ENCODE results near the gene GOLGA8A.
"Not testable (repeated sequence)": the region's sequence is repeated elsewhere in the genome, so short reads cannot be mapped to it uniquely, and the experiment has no call there.

GOLGA8A gene

DNA sequence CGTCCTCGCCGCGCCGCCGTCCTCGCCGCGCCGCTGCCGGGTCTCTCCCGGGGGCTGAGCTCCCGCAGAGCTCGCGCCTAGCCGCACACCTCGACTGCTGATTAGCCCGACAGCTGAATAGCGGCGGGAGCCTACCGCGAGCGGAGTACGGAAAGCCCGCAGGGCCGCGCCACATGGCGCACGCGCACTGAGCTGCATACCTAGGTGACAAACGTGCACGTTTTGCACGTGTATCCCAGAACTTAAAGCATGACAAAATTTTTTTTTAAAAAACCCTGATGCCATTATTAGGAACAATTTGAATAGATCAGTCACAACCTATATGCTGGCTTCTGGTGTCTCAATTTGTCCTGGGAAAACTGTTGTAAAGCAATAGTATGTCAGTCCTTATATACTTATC is at the start of gene GOLGA8A:
GOLGA8A (minus strand) TSS at position 122 of the 400 bp plus-strand sequence. CDS start 48,117 bp downstream, outside the sequence.
- intact Hi-C loops (cut with DNase I): no loop called here
- DNase-seq: peak in 41 of 42 donors; percentile 3 to 85 (median 73)

GRCh38 chr15:34483644-34484043 is 46.0 kb upstream of the GOLGA8A start:
- intact Hi-C loops (cut with DNase I): no loop called here
- DNase-seq: no peak

DNA sequence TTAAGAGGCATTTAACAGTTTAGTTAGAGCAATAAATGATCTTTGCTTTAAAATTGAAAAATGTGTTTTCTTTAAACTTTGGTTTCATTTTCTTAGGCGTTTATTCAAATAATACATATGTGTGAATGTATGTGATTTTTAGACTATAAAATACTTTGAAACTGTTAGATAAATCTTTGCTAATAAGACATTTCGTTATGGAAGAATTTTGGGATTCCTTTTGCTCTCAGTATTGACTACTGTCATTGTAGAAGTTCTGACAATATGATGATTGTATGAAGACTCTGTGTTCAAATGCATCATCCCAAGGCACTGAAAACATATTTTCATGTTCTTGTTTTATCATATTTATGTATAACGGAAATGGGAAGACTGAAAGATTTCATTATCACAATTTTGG is 43.8 kb upstream of the GOLGA8A start:
- DNase-seq: no peak
- intact Hi-C loops (cut with DNase I): no loop called here

GRCh38 chr15:34473840-34474239 is 36.2 kb upstream of the GOLGA8A start:
- no peak for DNase-seq
- intact Hi-C loops (cut with DNase I): no loop called here

DNA sequence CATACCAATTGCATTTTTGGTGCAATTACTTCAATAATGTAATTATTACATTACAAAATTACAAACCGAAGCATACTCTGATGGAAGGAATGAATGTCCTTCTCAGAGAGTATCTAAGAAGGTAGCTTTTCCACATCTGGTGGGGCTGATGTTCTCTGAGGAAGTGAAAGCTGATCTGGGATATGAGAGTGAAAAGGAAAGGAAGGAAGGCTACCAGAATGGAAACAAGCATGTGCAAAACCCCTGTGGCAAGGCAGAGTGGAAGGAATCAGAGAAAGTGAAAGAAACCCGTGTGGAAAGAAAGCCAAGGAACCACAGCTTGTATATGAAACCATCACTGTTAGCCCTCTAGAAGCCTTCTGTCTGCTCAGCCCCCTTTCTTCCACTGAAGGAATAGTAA is 35.3 kb upstream of the GOLGA8A start:
- no peak for DNase-seq
- intact Hi-C loops (cut with DNase I): no loop called here

- intact Hi-C loops (cut with DNase I): no loop called here
Observed at GRCh38 chr15:34470892-34471291, 33.3 kb upstream of the GOLGA8A start.

GRCh38 chr15:34470091-34470490 is 32.5 kb upstream of the GOLGA8A start:
- DNase-seq: no peak
- intact Hi-C loops (cut with DNase I): no loop called here

More at GRCh38 chr15:34470892-34471291, 33.3 kb upstream of the GOLGA8A start:
- DNase-seq: no peak

DNA sequence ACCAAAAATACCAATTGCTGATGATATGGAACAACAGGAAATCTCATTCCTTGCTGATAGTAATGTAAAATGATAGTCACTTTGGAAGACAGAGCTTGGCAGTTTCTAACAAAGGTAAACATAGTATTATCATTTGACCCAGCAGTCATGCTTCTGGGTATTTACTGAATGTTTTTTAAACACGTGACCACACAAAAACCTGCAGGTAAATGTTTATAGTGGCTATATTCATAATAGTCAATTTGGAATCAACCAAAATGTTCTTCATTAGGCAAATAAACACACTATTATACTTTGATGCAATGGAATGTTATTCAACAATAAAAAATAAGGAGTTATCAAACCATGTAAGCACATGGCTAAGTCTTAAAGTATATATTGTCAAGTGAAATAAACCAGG is 24.1 kb upstream of the GOLGA8A start:
- intact Hi-C loops (cut with DNase I): no loop called here
- DNase-seq: no peak

- no peak for DNase-seq
- intact Hi-C loops (cut with DNase I): no loop called here
Observed at GRCh38 chr15:34460451-34460850, 22.8 kb upstream of the GOLGA8A start.

- DNase-seq: no peak
- intact Hi-C loops (cut with DNase I): no loop called here
Observed at GRCh38 chr15:34456658-34457057, 19.1 kb upstream of the GOLGA8A start.

DNA sequence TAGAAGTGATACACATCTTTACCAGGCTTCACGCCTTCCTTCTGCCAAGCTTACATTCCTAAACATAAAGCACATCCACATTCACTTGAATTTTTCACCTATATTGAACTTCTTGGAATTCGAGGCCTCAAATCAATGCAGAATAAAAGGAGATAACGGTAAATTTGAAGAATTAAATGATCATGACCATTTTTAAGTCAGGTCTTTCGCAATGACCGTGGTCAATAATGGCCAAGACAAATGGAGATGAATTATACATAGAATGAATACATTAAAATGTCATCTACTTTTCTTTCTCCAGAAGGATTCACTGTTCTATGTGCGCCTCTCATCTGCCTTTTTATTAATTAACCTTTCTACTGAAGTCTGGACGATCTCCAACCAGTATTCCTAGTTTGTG is 5.3 kb upstream of the GOLGA8A start:
- DNase-seq: no peak
- intact Hi-C loops (cut with DNase I): no loop called here

GRCh38 chr15:34439878-34440277 is 2.3 kb upstream of the GOLGA8A start:
- no peak for DNase-seq
- intact Hi-C loops (cut with DNase I): no loop called here

- intact Hi-C loops (cut with DNase I): no loop called here
- peak in 32 of 42 donors; percentile 3 to 69 (median 46) for DNase-seq
Observed at GRCh38 chr15:34436956-34437442, 609 bp downstream of the GOLGA8A start.

- DNase-seq: no peak
- intact Hi-C loops (cut with DNase I): no loop called here
Observed at GRCh38 chr15:34436126-34436955, 1.3 kb downstream of the GOLGA8A start.

DNA sequence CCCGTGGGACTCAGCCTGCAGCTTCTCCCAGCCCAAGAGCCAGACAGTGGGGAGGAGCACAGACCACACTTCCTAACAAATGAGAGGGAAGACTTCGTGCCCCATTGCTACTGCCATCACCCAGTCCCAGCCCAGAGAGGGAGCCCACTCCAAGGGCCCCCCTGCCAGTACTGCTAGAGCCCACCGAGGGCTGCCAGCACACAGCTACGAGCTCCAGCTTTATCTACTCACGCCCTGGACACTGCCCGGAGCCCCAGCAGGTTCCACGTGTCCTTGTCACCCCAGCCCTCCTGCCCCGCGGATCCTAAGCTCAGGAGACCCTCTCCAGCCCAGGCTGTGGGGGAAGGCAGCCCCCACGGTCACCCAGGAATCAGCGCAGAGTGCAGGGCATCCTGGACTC is 1.9 kb downstream of the GOLGA8A start:
- no peak for DNase-seq

DNA sequence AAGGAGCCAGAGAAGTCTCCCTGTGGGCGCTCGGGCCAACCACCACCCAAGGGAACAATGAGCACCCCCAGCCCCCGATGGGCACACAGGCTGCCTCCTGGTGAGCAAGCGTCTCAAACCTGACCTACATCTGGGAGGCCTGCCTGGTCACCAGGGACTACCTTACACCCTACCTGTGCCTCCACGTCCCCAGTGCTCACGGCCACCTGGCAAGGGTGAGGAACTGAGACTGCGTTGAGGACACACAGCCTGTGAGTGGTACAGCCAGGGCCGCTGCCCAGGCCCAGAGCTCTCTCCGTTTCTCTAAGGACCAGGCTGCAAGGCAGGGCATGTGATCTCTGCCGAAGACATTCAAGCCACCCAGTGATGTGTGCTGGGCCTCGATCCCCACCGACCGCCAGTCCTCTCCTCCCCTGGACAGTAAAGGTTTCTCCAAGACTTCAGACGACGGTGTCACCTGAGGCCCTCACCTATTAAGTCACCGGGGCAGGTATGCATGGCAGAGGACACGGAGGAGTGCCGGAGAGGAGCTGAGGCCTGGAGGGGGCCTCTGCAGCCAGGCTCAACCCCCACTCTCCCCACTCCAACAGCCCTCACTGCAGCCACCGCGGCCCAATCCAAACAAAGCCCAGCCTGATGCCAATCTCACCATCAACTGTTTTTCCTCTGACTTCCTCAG is 2.8 kb downstream of the GOLGA8A start:
- intact Hi-C loops (cut with DNase I): no loop called here
- DNase-seq: no peak

More for the DNA sequence above, 1.9 kb downstream of the GOLGA8A start:
- intact Hi-C loops (cut with DNase I): no loop called here

GRCh38 chr15:34433956-34434626 is 3.5 kb downstream of the GOLGA8A start:
- intact Hi-C loops (cut with DNase I); DNase-seq: not testable (repeated sequence)

DNA sequence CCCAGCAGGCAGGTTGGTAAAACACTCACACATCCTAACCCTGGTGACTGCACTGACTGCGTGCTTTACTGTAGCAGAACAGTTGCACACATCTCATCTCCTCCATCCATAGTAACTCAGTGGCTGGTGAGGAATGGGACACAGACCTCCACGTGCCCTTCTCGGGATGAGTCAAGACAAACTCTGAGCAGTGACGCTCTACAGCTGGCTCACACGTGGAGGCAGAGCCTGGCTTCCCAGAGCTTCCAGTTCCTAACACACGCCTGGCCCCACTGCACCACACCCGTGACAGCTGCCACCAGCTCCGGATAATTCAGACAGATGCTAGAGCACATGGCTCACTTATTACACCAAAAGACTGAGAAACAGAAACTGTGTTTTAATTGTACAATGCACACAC is 7.0 kb downstream of the GOLGA8A start:
- DNase-seq; intact Hi-C loops (cut with DNase I): not testable (repeated sequence)

GRCh38 chr15:34423425-34424090 is 14.1 kb downstream of the GOLGA8A start:
- DNase-seq; intact Hi-C loops (cut with DNase I): not testable (repeated sequence)

All from head of caudate nucleus (tissue), 42 donors.